Activated effector memory CD4-positive, alpha-beta T cell treated with anti-CD3 and anti-CD28 coated beads, Interleukin-2, amount 50 U/mL, for 16 hours (primary cell): ENCODE data around the gene OBP2B.

Source experiments
- DNase-seq: peaks from one replicate; pipeline ENCODE4 v3.0.0-alpha.2; 2020

OBP2B gene

GRCh38 chr9:133164191-133164590 is 44.9 kb downstream of the OBP2B start:
- DNase-seq, result no peak

- peak; percentile 79 for DNase-seq
Measured at GRCh38 chr9:133163504-133164172, 45.4 kb downstream of the OBP2B start, which contains the start of gene GBGT1. Gene GBGT1, minus strand, starts transcription at chr9:133163914. Its CDS starts 1,502 bp downstream, at chr9:133162412.

GRCh38 chr9:133162861-133163503 is 46.1 kb downstream of the OBP2B start:
- DNase-seq, result peak; percentile 55

- no peak for DNase-seq
Measured at GRCh38 chr9:133161547-133161950, 47.5 kb downstream of the OBP2B start.

GRCh38 chr9:133160742-133161546 is 48.1 kb downstream of the OBP2B start:
- DNase-seq, result peak; percentile 79

GRCh38 chr9:133158695-133159094 is 50.4 kb downstream of the OBP2B start:
- no peak for DNase-seq
